ENCODE measurements around the gene DHRS2. TPM values are rescaled to one million over a fixed set of nuclear protein-coding genes. Genes with fewer than 3 reads are reported as not detected.
A peak's percentile ranks its signal among the peaks of the same experiment; 100 is the strongest.

The DHRS2 gene
- total and polyA plus RNA-seq, 10 of the 15 experiments (the other 5 are each of a cell fraction or from before 2014, with no cell fraction given), result 0.09 to 1.8 (median 0.73) TPM; not detected in 1

GRCh38 chr14:23631702-23632460 is 4.3 kb upstream of the DHRS2 start (continued):
- TF ChIP-seq BCLAF1 (IDR thresholded peaks at IDR 0.05) (no peak), USF1 (IDR thresholded peaks at IDR 0.05; ENCODE audit: borderline replicate concordance, extremely low read length, insufficient read depth, low read depth, low read length) (no peak), ATF7 (IDR thresholded peaks at IDR 0.05; ENCODE audit: low read depth) (no peak), MAX (IDR thresholded peaks at IDR 0.05; ENCODE audit: low read depth, low read length) (no peak), CBFB (IDR thresholded peaks at IDR 0.05; ENCODE audit: low read depth) (no peak), HCFC1 (IDR thresholded peaks at IDR 0.05; ENCODE audit: low read length) (no peak), STAT1 (conservative IDR thresholded peaks at IDR 0.05) (no peak), NFYB (IDR thresholded peaks at IDR 0.05; ENCODE audit: insufficient read depth, low read depth, low read length) (no peak), ZBTB40 (IDR thresholded peaks at IDR 0.05; ENCODE audit: borderline replicate concordance) (no peak), ZNF274 (IDR thresholded peaks at IDR 0.05; ENCODE audit: insufficient read depth, insufficient read length) (no peak), SREBF1 (IDR thresholded peaks at IDR 0.05; ENCODE audit: low read length) (no peak), DPF2 (IDR thresholded peaks at IDR 0.05) (0 out of 2 replicates have a peak, but pooled peaks have one; percentile 12), ASH2L (IDR thresholded peaks at IDR 0.05; ENCODE audit: borderline replicate concordance, low read depth) (no peak), HDAC2 (IDR thresholded peaks at IDR 0.05) (no peak), PAX8 (IDR thresholded peaks at IDR 0.05) (no peak), ETV6 (conservative IDR thresholded peaks at IDR 0.05 in 1 of 2, IDR thresholded peaks at IDR 0.05 in 1 of 2; ENCODE audit: borderline replicate concordance in 1 of 2, low read depth in 1 of 2) (no peak), CHD1 (IDR thresholded peaks at IDR 0.05; ENCODE audit: low read depth, low read length) (peak; percentile 88; the same call in 1 of the 2 replicates), GABPA (IDR thresholded peaks at IDR 0.05; ENCODE audit: low read depth) (no peak), IRF5 (IDR thresholded peaks at IDR 0.05; ENCODE audit: borderline replicate concordance) (no peak), RUNX3 (IDR thresholded peaks at IDR 0.05; ENCODE audit: low read length) (peak; percentile 83), JUND (IDR thresholded peaks at IDR 0.05; ENCODE audit: low read depth, low read length) (no peak)

Measured in GM12878 (cell line).